VCaP (cell line): ENCODE data around the gene TIMP2.
"Not testable (repeated sequence)": the region's sequence is repeated elsewhere in the genome, so short reads cannot be mapped to it uniquely, and the experiment has no call there.

Source experiments
- H3K27ac ChIP-seq: fragments of 450-650 bp; 2 replicates; pipeline ENCODE4 v1.5.1; 2017
- CTCF ChIP-seq: fragments of 450-650 bp; conservative IDR thresholded peaks from 2 replicates; pipeline ENCODE4 v1.5.1; 2017; ENCODE audit warnings: mild to moderate bottlenecking, moderate library complexity

The TIMP2 gene

GRCh38 chr17:78919861-78920450 is 5.2 kb downstream of the TIMP2 start:
- TF ChIP-seq CTCF, result no peak
- no peak overlapping the region for H3K27ac ChIP-seq

DNA sequence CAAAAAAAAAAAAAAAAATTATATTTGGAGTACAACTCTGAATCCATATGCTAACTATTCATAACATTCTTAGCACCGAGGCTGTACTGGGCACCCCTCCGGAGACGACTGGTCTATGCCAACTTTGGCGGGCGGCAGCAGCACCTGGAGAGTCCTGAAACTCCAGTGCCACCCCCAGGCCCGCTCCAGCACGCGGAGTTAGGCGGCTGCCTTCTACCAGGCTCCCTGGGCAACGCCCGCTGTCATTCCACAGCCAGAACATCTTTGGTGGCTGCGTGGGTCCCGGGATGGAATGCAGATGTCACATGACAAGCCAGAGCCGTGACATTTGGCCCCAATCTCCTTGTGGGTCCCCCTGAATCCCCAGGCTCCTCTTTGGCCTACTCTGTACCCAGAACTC is 6.2 kb downstream of the TIMP2 start:
- no peak for TF ChIP-seq CTCF
- no peak overlapping the region for H3K27ac ChIP-seq

- no peak overlapping the region for H3K27ac ChIP-seq
- no peak for TF ChIP-seq CTCF
Measured at GRCh38 chr17:78917451-78918275, 7.5 kb downstream of the TIMP2 start.

DNA sequence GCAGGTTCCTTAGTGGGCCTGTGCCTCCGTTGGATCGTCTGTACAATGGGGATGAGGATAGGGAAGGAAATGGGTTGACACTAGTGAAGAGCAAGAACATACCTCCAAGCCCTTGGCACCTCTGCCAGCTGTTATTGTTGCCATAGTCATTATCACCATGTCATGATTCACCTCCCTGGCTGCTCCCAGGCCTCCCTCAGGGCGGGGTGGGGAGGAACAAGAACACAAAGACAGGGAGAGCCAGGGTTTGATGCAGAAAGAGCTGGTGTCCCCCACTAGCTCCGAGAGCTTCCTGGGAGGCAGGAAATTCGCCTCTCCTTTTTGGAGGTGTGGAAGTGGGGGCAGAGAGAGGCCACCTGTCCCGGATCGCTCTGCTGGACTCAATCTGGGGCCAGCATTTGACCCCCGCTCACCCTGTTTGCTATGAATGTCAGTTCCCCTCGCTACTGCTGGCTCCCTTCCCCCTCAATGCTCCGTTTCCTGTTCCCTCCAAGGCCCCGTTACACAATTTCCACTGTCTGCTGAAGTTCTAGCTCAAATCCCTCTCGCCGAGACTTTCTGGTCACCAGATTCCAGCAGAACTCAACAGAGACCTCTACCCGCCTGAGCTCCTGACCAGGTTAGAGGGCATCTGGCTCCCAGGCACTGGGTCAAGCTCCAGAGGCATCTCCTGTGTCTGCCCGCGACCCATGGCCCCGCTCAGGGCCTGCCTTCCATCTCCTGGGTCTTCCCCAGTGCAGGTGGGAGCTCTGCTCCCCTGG is 9.1 kb downstream of the TIMP2 start:
- no peak for TF ChIP-seq CTCF
- H3K27ac ChIP-seq, result no peak overlapping the region

- no peak overlapping the region for H3K27ac ChIP-seq
- no peak for TF ChIP-seq CTCF
Measured at GRCh38 chr17:78913115-78913514, 12.1 kb downstream of the TIMP2 start.

- no peak overlapping the region for H3K27ac ChIP-seq
- no peak for TF ChIP-seq CTCF
Measured at GRCh38 chr17:78912082-78912481, 13.1 kb downstream of the TIMP2 start.

- H3K27ac ChIP-seq, result not testable (repeated sequence)
Measured at GRCh38 chr17:78911543-78911942, 13.6 kb downstream of the TIMP2 start.
